ENCODE results near the gene MKNK1. TPM values are rescaled to one million over a fixed set of nuclear protein-coding genes. Genes with fewer than 3 reads are reported as not detected.

The MKNK1 gene
- total RNA-seq, 1 donor from 2014 or later, result 28.0 TPM

- H3K4me1 Mint-ChIP-seq, result no peaks in the 10 kb centered on the region
- TF ChIP-seq CTCF (conservative IDR thresholded peaks at IDR 0.05), result no peak
- no peaks in the 10 kb centered on the region for H3K27me3 Mint-ChIP-seq (ENCODE audit: low read depth)
- H3K36me3 Mint-ChIP-seq (ENCODE audit: low read depth), result peaks cover 2% of the 10 kb centered on the region
- H3K27ac Mint-ChIP-seq (ENCODE audit: unreplicated experiment), result no peak overlapping the region
- no peak overlapping the region for H3K4me3 Mint-ChIP-seq
- no peaks in the 10 kb centered on the region for H3K9me3 Mint-ChIP-seq
- DNase-seq (ENCODE audit: low read depth, low spot score), result no peak
These were observed 27.5 kb downstream of the MKNK1 start for GRCh38 chr1:46576596-46576995.

GRCh38 chr1:46575778-46576177 is 28.3 kb downstream of the MKNK1 start:
- Mint-ChIP-seq H3K27ac (ENCODE audit: unreplicated experiment) (no peak overlapping the region), H3K9me3 (no peaks in the 10 kb centered on the region), H3K4me1 (no peaks in the 10 kb centered on the region), H3K4me3 (no peak overlapping the region), H3K36me3 (ENCODE audit: low read depth) (peaks cover 2% of the 10 kb centered on the region), H3K27me3 (ENCODE audit: low read depth) (no peaks in the 10 kb centered on the region)
- DNase-seq (ENCODE audit: low read depth, low spot score), result no peak
- TF ChIP-seq CTCF (conservative IDR thresholded peaks at IDR 0.05), result no peak

GRCh38 chr1:46575300-46575699 is 28.8 kb downstream of the MKNK1 start:
- peaks cover 2% of the 10 kb centered on the region for H3K36me3 Mint-ChIP-seq (ENCODE audit: low read depth)
- H3K9me3 Mint-ChIP-seq, result no peaks in the 10 kb centered on the region
- no peak overlapping the region for H3K4me3 Mint-ChIP-seq
- no peak for TF ChIP-seq CTCF (conservative IDR thresholded peaks at IDR 0.05)
- H3K27me3 Mint-ChIP-seq (ENCODE audit: low read depth), result no peaks in the 10 kb centered on the region
- H3K27ac Mint-ChIP-seq (ENCODE audit: unreplicated experiment), result no peak overlapping the region
- no peak for DNase-seq (ENCODE audit: low read depth, low spot score)
- no peaks in the 10 kb centered on the region for H3K4me1 Mint-ChIP-seq

GRCh38 chr1:46571691-46572225 is 32.3 kb downstream of the MKNK1 start:
- Mint-ChIP-seq H3K36me3 (ENCODE audit: low read depth) (peaks cover 2% of the 10 kb centered on the region), H3K27me3 (ENCODE audit: low read depth) (no peaks in the 10 kb centered on the region), H3K27ac (ENCODE audit: unreplicated experiment) (no peak overlapping the region), H3K4me3 (no peak overlapping the region), H3K9me3 (no peaks in the 10 kb centered on the region), H3K4me1 (no peaks in the 10 kb centered on the region)
- no peak for TF ChIP-seq CTCF (conservative IDR thresholded peaks at IDR 0.05)
- DNase-seq (ENCODE audit: low read depth, low spot score), result no peak

GRCh38 chr1:46569884-46570725 is 34.0 kb downstream of the MKNK1 start:
- no peak for TF ChIP-seq CTCF (conservative IDR thresholded peaks at IDR 0.05)
- H3K27ac Mint-ChIP-seq (ENCODE audit: unreplicated experiment), result no peak overlapping the region
- no peaks in the 10 kb centered on the region for H3K27me3 Mint-ChIP-seq (ENCODE audit: low read depth)
- H3K4me1 Mint-ChIP-seq, result no peaks in the 10 kb centered on the region
- DNase-seq (ENCODE audit: low read depth, low spot score), result no peak
- H3K9me3 Mint-ChIP-seq, result no peaks in the 10 kb centered on the region
- no peak overlapping the region for H3K4me3 Mint-ChIP-seq
- H3K36me3 Mint-ChIP-seq (ENCODE audit: low read depth), result peaks cover 5% of the 10 kb centered on the region

All from neural crest cell (in vitro differentiated cells).